ENCODE results near the gene RBM4B. TPM values are rescaled to one million over a fixed set of nuclear protein-coding genes. Genes with fewer than 3 reads are reported as not detected.

RBM4B gene
- total RNA-seq, 4 donors from 2014 or later: 4.5 to 11.7 (median 6.5) TPM

- H3K9me3 ChIP-seq: no peaks in the 10 kb centered on the region
- no peak overlapping the region for H3K4me3 ChIP-seq
- intact Hi-C loops (cut with DNase I; ENCODE audit: low total_unique reads): no loop called here
- H3K4me1 ChIP-seq: peaks cover 0 to 7% of the 10 kb centered on the region in 2 donors
- ATAC-seq: no peak
- DNase-seq: no peak
- in situ Hi-C loops (cut with MboI; ENCODE audit: low sequenced_read_pairs in 4 of 4): loop anchor here (5.0 to 25.0 kb wide), 3 partner anchors 141 to 279 kb away; partner anchors contain the start of gene NPAS4 (in 2 of the 4)
- no peak overlapping the region for H3K27ac ChIP-seq
- H3K27me3 ChIP-seq: no peaks in the 10 kb centered on the region
- TF ChIP-seq CTCF (IDR thresholded peaks at IDR 0.05 in 4 of 5, conservative IDR thresholded peaks at IDR 0.05 in 1 of 5): no peak
- TF ChIP-seq POLR2A (IDR thresholded peaks at IDR 0.05): no peak
- H3K36me3 ChIP-seq: no peaks in the 10 kb centered on the region
Measured at GRCh38 chr11:66691311-66691980, 13.8 kb upstream of the RBM4B start.

GRCh38 chr11:66689661-66690590 is 12.2 kb upstream of the RBM4B start:
- in situ Hi-C loops (cut with MboI; ENCODE audit: low sequenced_read_pairs in 4 of 4): loop anchor here (5.0 to 25.0 kb wide), 3 partner anchors 142 to 278 kb away; partner anchors contain the start of gene NPAS4 (in 2 of the 4)

GRCh38 chr11:66688561-66689534 is 11.2 kb upstream of the RBM4B start:
- no peaks in the 10 kb centered on the region for H3K27me3 ChIP-seq
- no peaks in the 10 kb centered on the region for H3K4me1 ChIP-seq
- DNase-seq (no peak), ATAC-seq (no peak)
- no peak overlapping the region for H3K27ac ChIP-seq
- no peak for TF ChIP-seq CTCF (IDR thresholded peaks at IDR 0.05 in 4 of 5, conservative IDR thresholded peaks at IDR 0.05 in 1 of 5)
- no peak for TF ChIP-seq POLR2A (IDR thresholded peaks at IDR 0.05)
- no peak overlapping the region for H3K4me3 ChIP-seq
- in situ Hi-C loops (cut with MboI; ENCODE audit: low sequenced_read_pairs in 4 of 4) (loop anchor here in 2 of 4 donors (25.0 kb wide), 1 partner anchor 277 kb away; the partner anchor contains the start of gene NPAS4 (in 2 of the 2)), intact Hi-C loops (cut with DNase I; ENCODE audit: low total_unique reads) (no loop called here)
- H3K36me3 ChIP-seq: no peaks in the 10 kb centered on the region
- no peaks in the 10 kb centered on the region for H3K9me3 ChIP-seq

More at GRCh38 chr11:66689661-66690590, 12.2 kb upstream of the RBM4B start:
- Histone ChIP-seq H3K36me3 (no peaks in the 10 kb centered on the region), H3K27me3 (no peaks in the 10 kb centered on the region), H3K9me3 (no peaks in the 10 kb centered on the region), H3K4me1 (peaks cover 0 to 6% of the 10 kb centered on the region in 2 donors), H3K27ac (no peak overlapping the region), H3K4me3 (no peak overlapping the region)
- intact Hi-C loops (cut with DNase I; ENCODE audit: low total_unique reads): no loop called here
- ATAC-seq: no peak
- no peak for DNase-seq
- TF ChIP-seq POLR2A (IDR thresholded peaks at IDR 0.05): no peak
- TF ChIP-seq CTCF (IDR thresholded peaks at IDR 0.05 in 4 of 5, conservative IDR thresholded peaks at IDR 0.05 in 1 of 5): no peak

- Histone ChIP-seq H3K9me3 (no peaks in the 10 kb centered on the region), H3K4me3 (no peak overlapping the region), H3K36me3 (no peaks in the 10 kb centered on the region), H3K27ac (no peak overlapping the region), H3K27me3 (no peaks in the 10 kb centered on the region), H3K4me1 (no peaks in the 10 kb centered on the region)
- DNase-seq: no peak
- intact Hi-C loops (cut with DNase I; ENCODE audit: low total_unique reads) (no loop called here), in situ Hi-C loops (cut with MboI; ENCODE audit: low sequenced_read_pairs in 4 of 4) (loop anchor here in 2 of 4 donors (25.0 kb wide), 1 partner anchor 276 kb away; the partner anchor contains the start of gene NPAS4 (in 2 of the 2))
- ATAC-seq: no peak
- TF ChIP-seq POLR2A (IDR thresholded peaks at IDR 0.05): no peak
Measured at GRCh38 chr11:66687831-66688281, 10.2 kb upstream of the RBM4B start.
